ENCODE results near the gene COLEC12. TPM values are rescaled to one million over a fixed set of nuclear protein-coding genes. Genes with fewer than 3 reads are reported as not detected.

The COLEC12 gene
- total RNA-seq, 1 experiment from 2014 or later, result not detected

DNA sequence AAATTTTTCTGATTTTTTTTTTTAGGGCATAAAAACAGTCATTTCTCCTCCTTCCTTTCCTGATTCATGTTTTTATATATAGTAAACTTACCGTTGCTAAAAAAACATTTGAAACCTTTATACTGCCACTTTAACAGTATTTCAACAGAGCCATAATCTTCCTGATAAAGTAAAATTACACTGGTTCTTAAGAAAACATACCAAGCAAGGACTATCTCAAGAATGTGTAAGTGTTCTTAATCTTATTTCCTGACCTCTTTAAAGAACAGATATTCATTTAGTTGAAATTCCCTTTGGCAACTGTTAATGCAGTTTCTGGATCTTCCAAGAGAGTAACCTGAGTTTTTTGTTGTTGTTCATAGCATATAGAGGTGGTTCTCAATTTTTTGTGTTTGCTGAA lies 26.6 kb upstream of the COLEC12 start:
- H3K79me2 ChIP-seq (ENCODE audit: low read depth), result no peaks in the 10 kb centered on the region
- intact Hi-C loops (cut with micrococcal nuclease; ENCODE audit: unreplicated experiment), result loop anchor here (1.0 kb wide), 1 partner anchor 20 kb away; no protein-coding TSS in a partner anchor
- H3K36me3 ChIP-seq (ENCODE audit: low read depth), result no peaks in the 10 kb centered on the region
- H3K4me1 ChIP-seq (replicated peaks; ENCODE audit: insufficient read depth), result no peaks in the 10 kb centered on the region
- H3K4me2 ChIP-seq, result no peak overlapping the region
- no peaks in the 10 kb centered on the region for H3K9me3 ChIP-seq (ENCODE audit: insufficient read depth, low read depth)
- H3K27ac ChIP-seq, result no peak overlapping the region
- no peak for TF ChIP-seq EZH2 (IDR thresholded peaks at IDR 0.05; ENCODE audit: low read depth)
- TF ChIP-seq, protein P1, sequence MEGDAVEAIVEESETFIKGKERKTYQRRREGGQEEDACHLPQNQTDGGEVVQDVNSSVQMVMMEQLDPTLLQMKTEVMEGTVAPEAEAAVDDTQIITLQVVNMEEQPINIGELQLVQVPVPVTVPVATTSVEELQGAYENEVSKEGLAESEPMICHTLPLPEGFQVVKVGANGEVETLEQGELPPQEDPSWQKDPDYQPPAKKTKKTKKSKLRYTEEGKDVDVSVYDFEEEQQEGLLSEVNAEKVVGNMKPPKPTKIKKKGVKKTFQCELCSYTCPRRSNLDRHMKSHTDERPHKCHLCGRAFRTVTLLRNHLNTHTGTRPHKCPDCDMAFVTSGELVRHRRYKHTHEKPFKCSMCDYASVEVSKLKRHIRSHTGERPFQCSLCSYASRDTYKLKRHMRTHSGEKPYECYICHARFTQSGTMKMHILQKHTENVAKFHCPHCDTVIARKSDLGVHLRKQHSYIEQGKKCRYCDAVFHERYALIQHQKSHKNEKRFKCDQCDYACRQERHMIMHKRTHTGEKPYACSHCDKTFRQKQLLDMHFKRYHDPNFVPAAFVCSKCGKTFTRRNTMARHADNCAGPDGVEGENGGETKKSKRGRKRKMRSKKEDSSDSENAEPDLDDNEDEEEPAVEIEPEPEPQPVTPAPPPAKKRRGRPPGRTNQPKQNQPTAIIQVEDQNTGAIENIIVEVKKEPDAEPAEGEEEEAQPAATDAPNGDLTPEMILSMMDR (conservative IDR thresholded peaks at IDR 0.05), result no peak
- no peaks in the 10 kb centered on the region for H4K20me1 ChIP-seq (ENCODE audit: insufficient read depth)
- DNase-seq, result no peak
- no peak overlapping the region for H2AFZ ChIP-seq
- ChIA-PET POLR2A (ENCODE audit: unreplicated experiment) (no interaction called here), CTCF (no interaction called here)
- H3F3A ChIP-seq (ENCODE audit: insufficient read depth, low read depth), result no peaks in the 10 kb centered on the region
- H3K27me3 ChIP-seq (ENCODE audit: insufficient read depth, low read depth), result peaks cover 42% of the 10 kb centered on the region
- BruUV-seq (replicated peaks), result no TSS peak
- H3K9me2 ChIP-seq (ENCODE audit: insufficient read depth), result no peaks in the 10 kb centered on the region
- no peak overlapping the region for H3K4me3 ChIP-seq

GRCh38 chr18:526681-527080 lies 26.2 kb upstream of the COLEC12 start:
- intact Hi-C loops (cut with micrococcal nuclease; ENCODE audit: unreplicated experiment), result loop anchor here (1.0 kb wide), 1 partner anchor 21 kb away; no protein-coding TSS in a partner anchor
- Histone ChIP-seq H3K79me2 (ENCODE audit: low read depth) (no peaks in the 10 kb centered on the region), H3K4me3 (no peak overlapping the region), H3K4me1 (replicated peaks; ENCODE audit: insufficient read depth) (no peaks in the 10 kb centered on the region), H3K9me3 (ENCODE audit: insufficient read depth, low read depth) (no peaks in the 10 kb centered on the region), H3F3A (ENCODE audit: insufficient read depth, low read depth) (no peaks in the 10 kb centered on the region), H2AFZ (no peak overlapping the region), H3K36me3 (ENCODE audit: low read depth) (no peaks in the 10 kb centered on the region), H3K27ac (no peak overlapping the region), H3K27me3 (ENCODE audit: insufficient read depth, low read depth) (peaks cover 42% of the 10 kb centered on the region), H4K20me1 (ENCODE audit: insufficient read depth) (no peaks in the 10 kb centered on the region), H3K4me2 (no peak overlapping the region), H3K9me2 (ENCODE audit: insufficient read depth) (no peaks in the 10 kb centered on the region)
- no peak for DNase-seq
- no peak for TF ChIP-seq EZH2 (IDR thresholded peaks at IDR 0.05; ENCODE audit: low read depth)
- TF ChIP-seq, protein P1 (conservative IDR thresholded peaks at IDR 0.05), result no peak
- BruUV-seq (replicated peaks), result no TSS peak
- CTCF ChIA-PET, result no interaction called here
- POLR2A ChIA-PET (ENCODE audit: unreplicated experiment), result no interaction called here

- CTCF ChIA-PET, result no interaction called here
These were observed 24.7 kb upstream of the COLEC12 start for GRCh38 chr18:525036-525797.

More at GRCh38 chr18:525036-525797, 24.7 kb upstream of the COLEC12 start:
- peaks cover 42% of the 10 kb centered on the region for H3K27me3 ChIP-seq (ENCODE audit: insufficient read depth, low read depth)
- no peaks in the 10 kb centered on the region for H4K20me1 ChIP-seq (ENCODE audit: insufficient read depth)
- H3K4me2 ChIP-seq, result no peak overlapping the region
- no peak overlapping the region for H3K27ac ChIP-seq
- H3K4me1 ChIP-seq (replicated peaks; ENCODE audit: insufficient read depth), result no peaks in the 10 kb centered on the region
- H3K9me2 ChIP-seq (ENCODE audit: insufficient read depth), result no peaks in the 10 kb centered on the region
- BruUV-seq (replicated peaks), result no TSS peak
- TF ChIP-seq, protein P1 (conservative IDR thresholded peaks at IDR 0.05), result no peak
- TF ChIP-seq EZH2 (IDR thresholded peaks at IDR 0.05; ENCODE audit: low read depth), result no peak
- H3F3A ChIP-seq (ENCODE audit: insufficient read depth, low read depth), result no peaks in the 10 kb centered on the region
- no peaks in the 10 kb centered on the region for H3K9me3 ChIP-seq (ENCODE audit: insufficient read depth, low read depth)
- DNase-seq, result no peak
- H3K36me3 ChIP-seq (ENCODE audit: low read depth), result no peaks in the 10 kb centered on the region
- no peak overlapping the region for H2AFZ ChIP-seq
- POLR2A ChIA-PET (ENCODE audit: unreplicated experiment), result no interaction called here
- no peaks in the 10 kb centered on the region for H3K79me2 ChIP-seq (ENCODE audit: low read depth)
- intact Hi-C loops (cut with micrococcal nuclease; ENCODE audit: unreplicated experiment), result no loop called here
- H3K4me3 ChIP-seq, result no peak overlapping the region
